Measurements from ENCODE around the gene HDLBP.
"Not testable (repeated sequence)": the region's sequence is repeated elsewhere in the genome, so short reads cannot be mapped to it uniquely, and the experiment has no call there.

Gene HDLBP

DNA sequence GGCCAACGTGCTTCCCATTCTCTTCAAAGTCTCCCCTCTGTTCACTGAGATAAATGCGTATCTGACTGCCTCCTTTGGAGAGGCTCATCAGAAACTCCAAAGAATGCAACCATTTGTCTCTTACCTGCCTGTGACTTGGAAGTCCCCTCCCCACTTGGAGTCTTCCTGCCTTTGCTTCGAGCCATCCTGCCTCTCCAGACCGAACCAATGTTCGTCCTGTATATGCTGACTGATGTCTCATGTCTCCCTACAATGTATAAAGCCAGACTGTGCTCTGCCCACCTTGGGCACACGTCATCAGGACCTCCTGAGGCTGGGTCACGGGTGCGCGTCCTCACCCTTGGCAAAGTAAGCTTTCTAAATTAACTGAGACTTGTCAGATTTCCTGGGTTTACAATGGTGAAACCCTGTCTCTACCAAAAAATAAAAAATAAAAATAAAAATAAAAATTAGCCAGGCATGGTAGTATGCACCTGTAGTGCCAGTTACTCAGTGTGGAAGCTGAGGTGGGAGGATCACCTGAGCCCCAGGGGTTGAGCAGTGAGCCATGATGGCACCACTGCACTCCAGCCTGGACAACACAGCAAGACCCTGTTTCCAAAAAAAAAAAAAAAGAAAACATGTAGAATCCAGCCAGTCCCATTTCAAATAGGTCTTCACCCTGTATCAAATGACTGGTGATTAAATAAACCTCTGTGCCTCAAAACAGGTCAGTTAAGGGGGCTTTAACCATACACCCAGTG is 29.0 kb downstream of the HDLBP start:
- no peak for FAIRE-seq
- TF ChIP-seq POLR2A (IDR thresholded peaks at IDR 0.05; ENCODE audit: low read depth, low read length) = no peak
- DNase-seq (ENCODE audit: insufficient read length) = no peak

DNA sequence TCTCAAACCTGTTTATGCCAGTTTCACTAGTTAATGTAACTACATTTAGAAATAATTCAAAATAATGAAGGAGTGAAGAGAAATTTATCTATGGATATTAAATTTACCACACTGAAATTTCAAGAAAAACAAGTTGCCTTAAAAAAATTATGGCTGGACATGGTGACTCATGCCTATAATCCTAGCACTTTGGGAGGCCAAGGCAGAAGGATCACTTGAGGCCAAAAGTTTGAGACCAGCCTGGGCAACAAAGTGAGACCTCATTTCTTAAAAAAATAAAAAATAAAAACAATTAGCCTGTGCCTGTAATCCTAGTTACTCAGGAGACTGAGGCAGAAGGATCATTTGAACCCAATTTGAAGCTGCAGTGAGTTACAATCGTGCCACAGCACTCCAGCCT is 29.9 kb downstream of the HDLBP start:
- FAIRE-seq (no peak), DNase-seq (ENCODE audit: insufficient read length) (no peak)
- TF ChIP-seq POLR2AphosphoS5 (IDR thresholded peaks at IDR 0.05; ENCODE audit: low read depth, low read length) = no peak
- no peak for TF ChIP-seq TAF1 (IDR thresholded peaks at IDR 0.05; ENCODE audit: borderline replicate concordance, low read depth, low read length)
- TF ChIP-seq POLR2A (IDR thresholded peaks at IDR 0.05; ENCODE audit: low read depth, low read length) = no peak

DNA sequence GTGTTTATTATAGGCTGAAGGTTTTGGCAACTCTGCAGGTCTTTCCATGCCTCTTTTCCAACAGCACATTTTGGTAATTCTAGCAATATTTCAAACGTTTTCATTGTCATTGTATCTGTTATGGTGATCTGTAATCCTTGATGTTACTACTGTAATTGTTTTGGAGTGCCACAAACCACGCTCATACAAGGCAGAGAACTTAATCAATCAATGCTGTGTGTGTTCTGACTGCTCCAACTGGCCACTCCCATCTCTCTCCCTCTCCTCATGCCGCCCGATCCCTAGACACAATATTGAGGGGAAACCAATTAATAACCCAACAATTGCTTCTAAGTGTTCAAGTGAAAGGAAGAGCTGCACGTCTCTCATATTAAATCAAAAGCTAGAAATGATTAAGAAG is 32.9 kb downstream of the HDLBP start:
- TF ChIP-seq POLR2A (IDR thresholded peaks at IDR 0.05; ENCODE audit: low read depth, low read length) = no peak
- TF ChIP-seq TAF1 (IDR thresholded peaks at IDR 0.05; ENCODE audit: borderline replicate concordance, low read depth, low read length) = no peak
- TF ChIP-seq POLR2AphosphoS5 (IDR thresholded peaks at IDR 0.05; ENCODE audit: low read depth, low read length) = no peak
- FAIRE-seq = no peak
- no peak for DNase-seq (ENCODE audit: insufficient read length)

DNA sequence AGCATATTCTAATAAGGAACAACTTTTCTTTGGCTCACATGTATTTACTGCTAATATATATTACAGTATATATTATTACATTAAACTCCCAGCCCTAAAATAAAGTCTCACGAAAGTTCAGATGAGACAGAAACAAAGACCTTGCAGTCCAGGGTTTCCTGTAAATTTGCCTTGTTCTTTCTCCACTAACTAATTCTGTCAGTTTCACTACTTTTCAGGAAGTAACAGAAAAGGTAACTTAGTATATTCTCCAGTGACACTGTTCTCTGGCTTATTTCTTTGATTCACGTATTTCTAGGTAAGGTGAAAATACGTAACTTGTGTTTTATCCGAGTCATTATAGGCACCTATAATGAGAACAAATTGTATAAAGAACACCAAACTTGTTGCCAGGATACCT is 35.2 kb downstream of the HDLBP start:
- TF ChIP-seq POLR2A (IDR thresholded peaks at IDR 0.05; ENCODE audit: low read depth, low read length) (no peak), TAF1 (IDR thresholded peaks at IDR 0.05; ENCODE audit: borderline replicate concordance, low read depth, low read length) (no peak), POLR2AphosphoS5 (IDR thresholded peaks at IDR 0.05; ENCODE audit: low read depth, low read length) (no peak)
- DNase-seq (ENCODE audit: insufficient read length) (no peak), FAIRE-seq (peak; percentile 27)

DNA sequence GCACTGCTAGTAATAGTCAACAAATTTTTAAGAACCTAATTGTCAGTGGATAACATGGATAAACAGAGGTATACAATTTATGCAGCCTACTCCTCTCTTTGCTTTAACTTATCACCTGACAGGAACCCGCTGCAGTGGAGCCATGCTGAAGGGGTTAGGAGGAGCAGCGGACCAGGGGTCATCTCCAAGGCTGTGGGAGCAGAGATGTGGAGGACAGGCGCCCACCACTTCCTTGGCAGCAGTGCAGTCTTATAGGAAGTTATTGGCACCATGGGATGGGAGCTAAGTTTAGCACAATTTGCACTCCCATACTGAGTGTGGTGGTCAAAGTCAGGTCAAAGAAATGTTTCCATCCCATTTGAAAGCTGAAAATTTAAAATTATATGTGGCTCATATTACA is 35.6 kb downstream of the HDLBP start:
- FAIRE-seq (no peak), DNase-seq (ENCODE audit: insufficient read length) (no peak)
- TF ChIP-seq POLR2AphosphoS5 (IDR thresholded peaks at IDR 0.05; ENCODE audit: low read depth, low read length) = no peak
- no peak for TF ChIP-seq POLR2A (IDR thresholded peaks at IDR 0.05; ENCODE audit: low read depth, low read length)
- no peak for TF ChIP-seq TAF1 (IDR thresholded peaks at IDR 0.05; ENCODE audit: borderline replicate concordance, low read depth, low read length)

DNA sequence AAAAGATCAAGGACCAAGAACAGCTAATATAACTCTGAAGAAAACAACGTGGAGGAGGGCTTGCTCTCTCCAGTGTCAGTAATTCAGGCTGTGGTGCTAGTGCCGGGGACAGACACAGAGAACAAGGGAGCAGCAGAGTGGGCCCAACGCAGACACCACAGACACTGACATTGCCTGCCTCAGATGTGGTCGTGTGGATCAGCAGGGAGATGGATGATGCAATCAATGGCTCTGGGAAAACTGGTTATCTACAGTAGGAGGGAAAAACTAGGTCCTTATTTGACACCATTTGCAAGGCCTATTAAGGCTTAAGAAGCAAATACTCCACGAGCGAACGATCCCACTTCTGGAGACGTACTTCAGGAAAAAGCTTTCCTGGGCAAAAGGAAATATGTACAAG is 36.1 kb downstream of the HDLBP start:
- FAIRE-seq = no peak
- TF ChIP-seq POLR2A (IDR thresholded peaks at IDR 0.05; ENCODE audit: low read depth, low read length) (no peak), POLR2AphosphoS5 (IDR thresholded peaks at IDR 0.05; ENCODE audit: low read depth, low read length) (no peak), TAF1 (IDR thresholded peaks at IDR 0.05; ENCODE audit: borderline replicate concordance, low read depth, low read length) (no peak)
- no peak for DNase-seq (ENCODE audit: insufficient read length)

DNA sequence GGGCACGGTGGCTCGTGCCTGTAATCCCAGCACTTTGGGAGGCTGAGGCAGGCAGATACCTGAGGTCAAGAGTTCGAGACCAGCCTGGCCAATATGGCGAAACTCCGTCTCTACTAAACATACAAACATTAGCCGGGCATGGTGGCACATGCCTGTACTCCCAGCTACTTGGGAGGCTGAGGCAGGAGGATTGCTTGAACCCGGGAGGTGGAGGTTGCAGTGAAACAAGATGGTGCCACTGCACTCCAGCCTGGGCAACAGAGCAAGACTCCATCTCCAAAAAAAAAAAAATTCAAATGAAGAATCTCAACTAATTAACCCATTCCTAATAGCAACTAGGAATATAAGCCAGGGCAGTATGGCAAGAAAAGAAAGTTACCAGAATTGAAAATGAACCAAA is 37.2 kb downstream of the HDLBP start:
- DNase-seq (ENCODE audit: insufficient read length); FAIRE-seq: not testable (repeated sequence)

DNA sequence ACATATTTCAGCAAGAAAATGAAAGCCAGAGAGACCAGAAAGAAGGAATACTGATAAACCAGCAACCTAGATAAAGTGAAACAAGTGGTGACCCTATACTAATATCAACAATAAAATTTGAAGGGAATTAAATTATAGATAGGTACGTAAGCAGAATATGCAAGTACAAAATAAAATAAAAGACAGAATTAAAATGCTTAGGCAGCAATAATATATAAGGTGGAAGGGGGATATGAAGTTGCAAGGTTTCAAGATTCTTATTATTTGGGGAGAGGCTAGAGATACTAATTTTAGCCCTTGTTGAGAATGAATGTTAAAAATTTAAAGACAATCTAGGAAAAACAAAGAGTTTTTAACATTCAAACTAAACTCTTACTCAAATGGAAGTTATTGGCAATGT is 39.6 kb downstream of the HDLBP start:
- no peak for DNase-seq (ENCODE audit: insufficient read length)
- TF ChIP-seq POLR2AphosphoS5 (IDR thresholded peaks at IDR 0.05; ENCODE audit: low read depth, low read length) (no peak), POLR2A (IDR thresholded peaks at IDR 0.05; ENCODE audit: low read depth, low read length) (no peak), TAF1 (IDR thresholded peaks at IDR 0.05; ENCODE audit: borderline replicate concordance, low read depth, low read length) (no peak)
- FAIRE-seq = no peak

DNA sequence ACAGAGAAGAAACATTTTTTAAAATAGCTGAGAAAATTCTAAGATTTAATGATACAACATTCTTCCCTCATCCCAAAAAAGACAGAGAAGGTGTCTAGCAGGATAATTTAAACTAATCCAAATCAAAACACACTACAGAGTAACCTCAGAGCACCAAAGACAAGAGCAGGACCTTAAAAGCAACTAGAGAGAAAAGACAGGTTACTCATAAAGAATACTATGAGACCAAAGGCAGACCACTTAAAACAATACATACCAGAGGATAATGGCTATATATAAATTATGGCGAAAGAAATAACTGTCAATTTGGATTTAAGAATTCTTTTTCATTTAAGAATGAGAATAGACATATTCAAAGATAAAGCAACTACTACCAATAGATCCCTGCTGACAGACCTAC is 40.0 kb downstream of the HDLBP start:
- FAIRE-seq = no peak
- no peak for TF ChIP-seq POLR2AphosphoS5 (IDR thresholded peaks at IDR 0.05; ENCODE audit: low read depth, low read length)
- no peak for TF ChIP-seq TAF1 (IDR thresholded peaks at IDR 0.05; ENCODE audit: borderline replicate concordance, low read depth, low read length)
- no peak for TF ChIP-seq POLR2A (IDR thresholded peaks at IDR 0.05; ENCODE audit: low read depth, low read length)
- DNase-seq (ENCODE audit: insufficient read length) = no peak

DNA sequence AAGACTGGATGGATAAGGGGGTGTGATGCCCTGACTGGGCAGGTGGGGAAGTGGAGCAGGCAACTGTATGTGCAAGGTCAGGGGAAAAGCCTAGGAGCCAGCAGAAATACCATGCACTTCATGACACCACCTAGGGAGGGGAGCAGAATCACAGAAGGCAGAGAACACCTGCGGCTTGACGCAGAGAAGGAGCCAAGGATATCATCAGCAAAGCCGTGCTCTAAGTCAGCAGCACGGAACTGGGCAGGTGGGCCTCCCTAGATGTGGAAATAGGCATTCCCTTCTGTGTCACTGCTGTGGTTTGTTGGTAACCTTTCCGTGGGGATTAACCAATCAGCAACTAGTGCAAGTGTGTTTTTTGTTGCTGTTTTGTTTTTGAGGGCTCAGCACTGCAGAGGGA is 41.3 kb downstream of the HDLBP start:
- TF ChIP-seq POLR2A (IDR thresholded peaks at IDR 0.05; ENCODE audit: low read depth, low read length) (no peak), TAF1 (IDR thresholded peaks at IDR 0.05; ENCODE audit: borderline replicate concordance, low read depth, low read length) (no peak), POLR2AphosphoS5 (IDR thresholded peaks at IDR 0.05; ENCODE audit: low read depth, low read length) (no peak)
- DNase-seq (ENCODE audit: insufficient read length) (no peak), FAIRE-seq (no peak)

DNA sequence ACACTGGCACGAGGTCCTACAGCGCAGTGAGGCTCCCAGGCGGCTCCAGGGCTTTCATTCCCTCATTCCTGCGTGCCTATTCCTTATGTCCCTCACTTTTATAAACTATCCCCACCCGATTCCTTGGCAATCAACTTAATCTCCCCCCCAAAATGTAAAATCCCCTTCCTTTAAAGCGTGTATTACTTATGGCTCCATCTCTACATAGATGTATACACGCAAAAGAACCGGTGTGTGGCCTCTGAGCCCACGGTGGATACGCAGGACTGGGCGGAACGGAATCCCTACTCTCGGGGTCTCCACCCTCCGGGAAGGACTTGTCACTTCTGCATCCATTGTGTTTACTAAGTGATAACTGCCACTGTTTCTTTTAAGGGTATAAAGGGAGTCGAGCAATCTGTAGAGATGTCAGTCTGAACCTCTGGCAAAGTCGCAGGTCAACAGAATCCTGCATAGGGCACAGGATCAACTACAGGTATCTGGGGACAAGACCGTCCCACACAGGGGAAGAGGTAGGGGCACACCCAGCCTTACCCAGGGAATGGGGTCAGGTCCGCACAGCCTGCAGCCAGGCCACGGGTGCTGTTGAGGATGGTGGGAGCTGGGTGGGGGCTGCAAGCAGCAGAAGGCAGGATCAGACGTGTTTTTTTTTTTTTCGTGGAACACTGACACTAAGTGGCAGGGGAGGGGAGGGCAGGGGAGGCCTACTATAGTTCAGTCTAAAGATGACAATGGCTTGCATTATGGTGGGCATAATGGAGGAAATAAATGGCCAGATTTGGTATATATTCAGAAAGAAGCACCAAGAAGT is 42.1 kb downstream of the HDLBP start:
- no peak for DNase-seq (ENCODE audit: insufficient read length)
- no peak for FAIRE-seq
- TF ChIP-seq TAF1 (IDR thresholded peaks at IDR 0.05; ENCODE audit: borderline replicate concordance, low read depth, low read length) (no peak), POLR2AphosphoS5 (IDR thresholded peaks at IDR 0.05; ENCODE audit: low read depth, low read length) (no peak)

All from GM12892 (cell line).